HL-60 (cell line): ENCODE measurements around the gene DLK2.

ENCODE experiments used
- DNase-seq, 2 experiments: peaks; one replicate each; pipeline ENCODE4 v3.0.0-alpha.2; 2010 to 2020; ENCODE audit warnings: low read depth in 1 of 2, low spot score in 1 of 2
- H3K27ac ChIP-seq: fragments of 250-450 bp; sonication (Bioruptor Pico); replicated peaks from 2 replicates; pipeline ENCODE4 v1.5.1; 2020; ENCODE audit warnings: mild to moderate bottlenecking, moderate library complexity
- H3K27me3 ChIP-seq: fragments of 250-450 bp; sonication (Bioruptor Pico); 2 replicates; pipeline ENCODE4 v1.5.1; 2021; ENCODE audit warnings: mild to moderate bottlenecking, moderate library complexity; ENCODE audit not compliant: insufficient read depth, poor library complexity, severe bottlenecking
- H3K4me3 ChIP-seq: replicated peaks from 2 replicates; pipeline ENCODE4 v1.5.1; 2011; ENCODE audit warnings: mild to moderate bottlenecking, control low read depth, low read length; ENCODE audit not compliant: insufficient read depth
- GABPA ChIP-seq: IDR thresholded peaks from 2 replicates; pipeline ENCODE4 v1.6.1; 2012; ENCODE audit warnings: low read depth
- POLR2AphosphoS5 ChIP-seq: IDR thresholded peaks from 2 replicates; pipeline ENCODE4 v1.6.1; 2012; ENCODE audit warnings: low read depth
- SPI1 ChIP-seq: IDR thresholded peaks from 2 replicates; pipeline ENCODE4 v1.6.1; 2012; ENCODE audit warnings: low read depth, mild to moderate bottlenecking, borderline replicate concordance
- long read RNA-seq: library from polyadenylated mRNA; unstranded; transcript quantifications from one replicate; pipeline ENCODE4 v2.0.0, GENCODE V29; 2020
- TF ChIP-seq, protein P1 (sequence below): IDR thresholded peaks from one replicate; pipeline ENCODE4 v1.5.1; 2011; ENCODE audit warnings: low read length, control low read depth, inconsistent platforms; ENCODE audit not compliant: insufficient read depth
- TF ChIP-seq, protein P2 (sequence below): IDR thresholded peaks from 2 replicates; pipeline ENCODE4 v1.6.1; 2012; ENCODE audit warnings: low read depth; ENCODE audit not compliant: insufficient replicate concordance

Gene DLK2, protein sequence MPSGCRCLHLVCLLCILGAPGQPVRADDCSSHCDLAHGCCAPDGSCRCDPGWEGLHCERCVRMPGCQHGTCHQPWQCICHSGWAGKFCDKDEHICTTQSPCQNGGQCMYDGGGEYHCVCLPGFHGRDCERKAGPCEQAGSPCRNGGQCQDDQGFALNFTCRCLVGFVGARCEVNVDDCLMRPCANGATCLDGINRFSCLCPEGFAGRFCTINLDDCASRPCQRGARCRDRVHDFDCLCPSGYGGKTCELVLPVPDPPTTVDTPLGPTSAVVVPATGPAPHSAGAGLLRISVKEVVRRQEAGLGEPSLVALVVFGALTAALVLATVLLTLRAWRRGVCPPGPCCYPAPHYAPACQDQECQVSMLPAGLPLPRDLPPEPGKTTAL
- long read RNA-seq = 0 reads

DNA sequence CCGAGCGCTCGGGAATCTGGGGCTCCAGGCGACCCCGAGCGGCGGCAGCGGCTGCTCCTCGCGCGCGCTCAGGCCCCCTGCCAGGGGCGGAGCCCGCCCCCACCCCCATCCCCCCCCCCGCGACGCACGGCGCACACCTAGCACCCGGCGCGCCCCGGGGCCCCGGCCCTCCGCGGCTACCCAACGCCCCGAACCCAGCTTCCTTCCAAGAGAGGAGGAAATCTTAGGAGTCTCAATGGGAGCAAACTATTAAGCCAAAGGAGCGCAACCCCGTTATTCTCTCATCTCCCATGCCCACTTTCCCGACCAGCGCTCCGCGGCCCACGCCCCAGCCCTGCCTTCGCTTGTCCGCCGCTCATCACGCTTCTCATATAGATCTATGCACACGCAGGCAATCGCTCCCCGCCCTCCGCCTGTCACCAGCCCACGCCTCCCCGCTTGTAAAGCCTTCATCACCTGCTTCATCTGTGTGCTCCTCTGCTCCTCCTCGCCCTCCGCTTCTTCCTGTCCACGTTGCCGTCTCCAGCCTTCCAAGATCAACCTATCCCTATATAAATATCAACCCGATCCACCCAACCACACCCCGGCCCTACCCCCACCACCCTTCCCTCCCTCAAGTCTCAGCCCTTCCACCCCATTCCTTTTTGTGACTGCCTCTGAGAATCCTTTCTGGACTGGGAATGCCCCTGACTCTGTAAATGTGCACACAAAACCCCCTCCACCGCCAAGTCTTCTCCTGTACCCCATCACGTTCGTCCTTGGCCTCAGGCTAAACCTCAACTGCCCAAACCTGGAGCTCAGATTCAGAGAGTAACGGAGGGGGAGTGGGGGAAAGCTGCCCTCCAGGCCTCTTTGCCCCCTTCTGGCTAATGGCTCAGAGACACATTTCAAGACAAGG, at the start of gene DLK2:
Gene DLK2, minus strand, starts transcription at position 18 of the 898 bp plus-strand sequence. CDS start 723 bp downstream, outside the sequence.
- peak in 1 of 2 experiments; percentile 19 for DNase-seq
- Histone ChIP-seq H3K27me3 (peaks cover 13% of the 10 kb centered on the region), H3K27ac (no peak within 1 kb of the TSS), H3K4me3 (peak within 1 kb of the TSS; percentile 55)
- TF ChIP-seq POLR2AphosphoS5 = peak; percentile 24; the same call in 1 of the 2 replicates
- TF ChIP-seq GABPA = no peak

DNA sequence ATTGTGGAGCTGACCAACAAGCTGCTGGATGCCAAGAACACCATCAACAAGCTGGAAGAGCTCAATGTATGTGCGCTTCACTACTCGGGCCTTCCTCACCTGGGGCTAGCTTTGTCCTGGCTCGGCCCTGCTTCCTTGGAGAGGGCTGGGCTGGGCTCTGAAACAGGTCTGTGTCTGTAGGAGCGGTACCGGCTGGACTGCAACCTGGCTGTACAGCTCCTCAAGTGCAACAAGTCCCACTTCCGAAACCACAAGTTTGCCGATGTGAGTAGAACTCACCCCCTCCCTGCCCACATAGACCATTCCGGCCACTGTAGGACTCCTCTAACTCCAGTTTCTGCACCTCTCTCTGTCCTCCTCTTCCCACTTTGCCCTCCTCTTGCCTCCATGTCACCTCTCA, 48.1 kb upstream of the DLK2 start:
- H3K27me3 ChIP-seq = no peaks in the 10 kb centered on the region
- H3K27ac ChIP-seq = no peak overlapping the region
- DNase-seq = no peak
- no peak overlapping the region for H3K4me3 ChIP-seq
- TF ChIP-seq GABPA (no peak), SPI1 (no peak), POLR2AphosphoS5 (no peak)
- TF ChIP-seq, protein P1, sequence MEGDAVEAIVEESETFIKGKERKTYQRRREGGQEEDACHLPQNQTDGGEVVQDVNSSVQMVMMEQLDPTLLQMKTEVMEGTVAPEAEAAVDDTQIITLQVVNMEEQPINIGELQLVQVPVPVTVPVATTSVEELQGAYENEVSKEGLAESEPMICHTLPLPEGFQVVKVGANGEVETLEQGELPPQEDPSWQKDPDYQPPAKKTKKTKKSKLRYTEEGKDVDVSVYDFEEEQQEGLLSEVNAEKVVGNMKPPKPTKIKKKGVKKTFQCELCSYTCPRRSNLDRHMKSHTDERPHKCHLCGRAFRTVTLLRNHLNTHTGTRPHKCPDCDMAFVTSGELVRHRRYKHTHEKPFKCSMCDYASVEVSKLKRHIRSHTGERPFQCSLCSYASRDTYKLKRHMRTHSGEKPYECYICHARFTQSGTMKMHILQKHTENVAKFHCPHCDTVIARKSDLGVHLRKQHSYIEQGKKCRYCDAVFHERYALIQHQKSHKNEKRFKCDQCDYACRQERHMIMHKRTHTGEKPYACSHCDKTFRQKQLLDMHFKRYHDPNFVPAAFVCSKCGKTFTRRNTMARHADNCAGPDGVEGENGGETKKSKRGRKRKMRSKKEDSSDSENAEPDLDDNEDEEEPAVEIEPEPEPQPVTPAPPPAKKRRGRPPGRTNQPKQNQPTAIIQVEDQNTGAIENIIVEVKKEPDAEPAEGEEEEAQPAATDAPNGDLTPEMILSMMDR = no peak
- TF ChIP-seq, protein P2, sequence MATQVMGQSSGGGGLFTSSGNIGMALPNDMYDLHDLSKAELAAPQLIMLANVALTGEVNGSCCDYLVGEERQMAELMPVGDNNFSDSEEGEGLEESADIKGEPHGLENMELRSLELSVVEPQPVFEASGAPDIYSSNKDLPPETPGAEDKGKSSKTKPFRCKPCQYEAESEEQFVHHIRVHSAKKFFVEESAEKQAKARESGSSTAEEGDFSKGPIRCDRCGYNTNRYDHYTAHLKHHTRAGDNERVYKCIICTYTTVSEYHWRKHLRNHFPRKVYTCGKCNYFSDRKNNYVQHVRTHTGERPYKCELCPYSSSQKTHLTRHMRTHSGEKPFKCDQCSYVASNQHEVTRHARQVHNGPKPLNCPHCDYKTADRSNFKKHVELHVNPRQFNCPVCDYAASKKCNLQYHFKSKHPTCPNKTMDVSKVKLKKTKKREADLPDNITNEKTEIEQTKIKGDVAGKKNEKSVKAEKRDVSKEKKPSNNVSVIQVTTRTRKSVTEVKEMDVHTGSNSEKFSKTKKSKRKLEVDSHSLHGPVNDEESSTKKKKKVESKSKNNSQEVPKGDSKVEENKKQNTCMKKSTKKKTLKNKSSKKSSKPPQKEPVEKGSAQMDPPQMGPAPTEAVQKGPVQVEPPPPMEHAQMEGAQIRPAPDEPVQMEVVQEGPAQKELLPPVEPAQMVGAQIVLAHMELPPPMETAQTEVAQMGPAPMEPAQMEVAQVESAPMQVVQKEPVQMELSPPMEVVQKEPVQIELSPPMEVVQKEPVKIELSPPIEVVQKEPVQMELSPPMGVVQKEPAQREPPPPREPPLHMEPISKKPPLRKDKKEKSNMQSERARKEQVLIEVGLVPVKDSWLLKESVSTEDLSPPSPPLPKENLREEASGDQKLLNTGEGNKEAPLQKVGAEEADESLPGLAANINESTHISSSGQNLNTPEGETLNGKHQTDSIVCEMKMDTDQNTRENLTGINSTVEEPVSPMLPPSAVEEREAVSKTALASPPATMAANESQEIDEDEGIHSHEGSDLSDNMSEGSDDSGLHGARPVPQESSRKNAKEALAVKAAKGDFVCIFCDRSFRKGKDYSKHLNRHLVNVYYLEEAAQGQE = no peak

DNA sequence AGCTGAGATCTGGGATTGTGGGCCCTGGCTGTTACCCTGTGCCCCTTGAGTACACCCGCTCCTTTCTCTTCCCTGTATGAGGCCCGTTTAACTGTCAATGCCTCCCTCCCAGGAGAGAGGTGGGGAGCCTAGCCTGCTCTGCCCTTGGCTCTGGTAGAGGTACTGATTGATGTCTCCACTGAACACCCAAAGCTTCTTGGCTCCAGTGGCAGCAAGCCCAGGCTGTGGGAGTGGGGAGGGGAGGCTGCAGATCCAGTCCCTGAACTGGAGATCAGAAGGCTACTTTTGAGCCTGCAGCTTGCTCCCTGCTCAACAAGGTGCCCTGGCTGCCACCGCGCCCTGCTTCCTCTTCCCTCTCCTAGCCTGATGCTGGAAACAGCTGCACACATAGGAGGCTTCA, 47.3 kb upstream of the DLK2 start:
- TF ChIP-seq POLR2AphosphoS5 (no peak), SPI1 (no peak), GABPA (no peak)
- TF ChIP-seq, protein P1 = no peak
- TF ChIP-seq, protein P2 = no peak
- no peak for DNase-seq
- Histone ChIP-seq H3K4me3 (no peak overlapping the region), H3K27ac (no peak overlapping the region), H3K27me3 (no peaks in the 10 kb centered on the region)

DNA sequence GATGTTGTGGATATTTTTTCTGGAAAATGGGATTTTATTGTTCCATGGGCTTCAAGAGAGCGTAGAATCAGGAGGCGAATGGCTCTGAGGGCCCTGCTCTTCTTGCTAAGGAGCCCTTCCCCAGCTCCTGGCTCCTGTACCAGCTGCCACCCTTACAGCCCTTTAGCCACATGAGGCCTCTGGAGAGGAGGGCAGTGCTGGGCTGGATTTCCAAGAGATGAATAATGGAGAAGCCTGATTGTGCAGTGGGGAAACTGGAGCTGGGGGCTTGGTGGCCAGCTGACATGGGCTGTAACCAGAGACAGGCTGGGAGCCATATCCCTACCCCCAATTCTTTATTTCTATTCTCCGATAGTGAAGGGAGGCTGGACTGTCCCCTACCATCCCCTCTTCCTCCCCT, 45.6 kb upstream of the DLK2 start:
- Histone ChIP-seq H3K27me3 (no peaks in the 10 kb centered on the region), H3K27ac (no peak overlapping the region), H3K4me3 (no peak overlapping the region)
- DNase-seq = no peak
- TF ChIP-seq, protein P2 = no peak
- TF ChIP-seq, protein P1 = no peak
- TF ChIP-seq GABPA (no peak), SPI1 (no peak), POLR2AphosphoS5 (no peak)
